Lung (tissue), 12 donors: ENCODE data around the gene TBCK. TPM values are rescaled to one million over a fixed set of nuclear protein-coding genes. Genes with fewer than 3 reads are reported as not detected.

Experiments
- ATAC-seq: fragments of 200-7000 bp; cut with Tn5 transposase; one replicate; pipeline ENCODE4 v1.9.1; 2020; ENCODE audit warnings: moderate number of reproducible peaks; ENCODE audit not compliant: insufficient read depth, low FRiP score
- DNase-seq, 3 donors: peaks; one replicate each; pipeline ENCODE4 v3.0.0-alpha.2; 2013 to 2017
- H3K27ac ChIP-seq, 2 donors: one replicate each; pipeline ENCODE4 v1.5.1; 2013; ENCODE audit warnings: mild to moderate bottlenecking in 2 of 2, moderate library complexity in 2 of 2, control low read depth in 1 of 2, inconsistent platforms in 1 of 2, low read depth in 1 of 2, low read length in 1 of 2
- H3K27me3 ChIP-seq, 3 donors: one replicate each; pipeline ENCODE4 v1.5.1; 2013; ENCODE audit warnings: low read length in 2 of 3; ENCODE audit not compliant: control insufficient read depth in 3 of 3, insufficient read depth in 3 of 3
- H3K36me3 ChIP-seq, 4 donors: one replicate each; pipeline ENCODE4 v1.5.1; 2013; ENCODE audit warnings: low read length in 4 of 4, mild to moderate bottlenecking in 1 of 4, moderate library complexity in 1 of 4; ENCODE audit not compliant: control insufficient read depth in 4 of 4, insufficient read depth in 4 of 4
- H3K4me1 ChIP-seq, 5 donors: one replicate each; pipeline ENCODE4 v1.5.1; 2013; ENCODE audit warnings: low read length in 5 of 5, mild to moderate bottlenecking in 2 of 5, moderate library complexity in 1 of 5; ENCODE audit not compliant: control insufficient read depth in 5 of 5, insufficient read depth in 5 of 5
- H3K4me3 ChIP-seq: one replicate; pipeline ENCODE4 v1.5.1; 2013; ENCODE audit warnings: mild to moderate bottlenecking, control low read depth, moderate library complexity
- H3K9ac ChIP-seq, 2 donors: one replicate each; pipeline ENCODE4 v1.5.1; 2013; ENCODE audit warnings: low read length in 2 of 2, control low read depth in 1 of 2; ENCODE audit not compliant: insufficient read depth in 1 of 2
- H3K9me3 ChIP-seq, 4 donors: one replicate each; pipeline ENCODE4 v1.5.1; 2013; ENCODE audit warnings: low read length in 3 of 4, mild to moderate bottlenecking in 1 of 4, moderate library complexity in 1 of 4; ENCODE audit not compliant: control insufficient read depth in 4 of 4, insufficient read depth in 3 of 4
- CTCF ChIP-seq: IDR thresholded peaks from 2 replicates; pipeline ENCODE4 v1.5.1; 2012; ENCODE audit warnings: mild to moderate bottlenecking; ENCODE audit errors: control extremely low read depth, extremely low read depth
- WGBS, 2 donors: extraction: QIAGEN DNeasy Blood & Tissue Kit; methylation state at CpG; one replicate each; pipeline ENCODE4 v1.1.7; 2013; 5-methylcytosine and 5-hydroxymethylcytosine counted together
- polyA plus RNA-seq, 2 donors: library from polyadenylated mRNA; stranded (reverse); fragments of 200-250 nt; gene quantifications; one replicate each; pipeline ENCODE4 v1.2.1, GENCODE V29; 2013
- total RNA-seq, 2 donors: library from RNA; depleted of rRNA in 1 of 2; stranded (reverse); fragments of >200 nt in 1 of 2; gene quantifications; one replicate each; pipeline ENCODE4 v1.2.1, GENCODE V29; 2014 to 2021
- donor health status: control.
- donor health status: control.
- donor health status: Bipolar disorder and iron deficiency.
- donor health status: healthy.
- donor health status: DM: yes; HTN: yes; CAD: no.

TBCK gene
- total and polyA plus RNA-seq, 4 donors: 6.7 to 71.2 (median 18.6) TPM

GRCh38 chr4:106046083-106046482 is 269.9 kb downstream of the TBCK start:
- no peak for TF ChIP-seq CTCF
- no peak overlapping the region for H3K4me3 ChIP-seq
- H3K4me1 ChIP-seq: peaks cover 0 to 27% (median 3%) of the 10 kb centered on the region in 5 donors
- DNase-seq: no peak
- ATAC-seq: no peak
- H3K36me3 ChIP-seq: peaks cover 2 to 14% (median 5%) of the 10 kb centered on the region in 4 donors
- H3K9me3 ChIP-seq: no peaks in the 10 kb centered on the region
- 97 to 98% methylated on average over 3 of the region's 3 CpGs for WGBS, 2 donors
- no peak overlapping the region for H3K27ac ChIP-seq
- no peaks in the 10 kb centered on the region for H3K27me3 ChIP-seq
- no peak overlapping the region for H3K9ac ChIP-seq

GRCh38 chr4:106041294-106042002 is 274.6 kb downstream of the TBCK start:
- WGBS, 2 donors: 71 to 78% methylated on average over 2 of the region's 2 CpGs
- Histone ChIP-seq H3K4me1 (peaks cover 0 to 8% (median 3%) of the 10 kb centered on the region in 5 donors), H3K27me3 (no peaks in the 10 kb centered on the region), H3K9ac (no peak overlapping the region), H3K9me3 (no peaks in the 10 kb centered on the region), H3K4me3 (no peak overlapping the region), H3K27ac (no peak overlapping the region), H3K36me3 (peaks cover 2 to 14% (median 5%) of the 10 kb centered on the region in 4 donors)
- ATAC-seq: no peak
- TF ChIP-seq CTCF: no peak
- no peak for DNase-seq

- peaks cover 0 to 8% (median 3%) of the 10 kb centered on the region in 5 donors for H3K4me1 ChIP-seq
- DNase-seq (peak; percentile 42 to 86 (median 75)), ATAC-seq (no peak)
- H3K36me3 ChIP-seq: no peaks in the 10 kb centered on the region
- no peak overlapping the region for H3K27ac ChIP-seq
- TF ChIP-seq CTCF: no peak
- no peak overlapping the region for H3K9ac ChIP-seq
- no peaks in the 10 kb centered on the region for H3K27me3 ChIP-seq
- H3K9me3 ChIP-seq: no peaks in the 10 kb centered on the region
- WGBS, 2 donors: 65 to 79% methylated on average over 3 of the region's 3 CpGs
- H3K4me3 ChIP-seq: no peak overlapping the region
These were observed 276.2 kb downstream of the TBCK start for GRCh38 chr4:106039796-106040195.
